D721Med (cell line): Measurements from ENCODE around the gene KCNJ16.

Source experiments
- DNase-seq: peaks from one replicate; pipeline ENCODE4 v3.0.0; 2011; ENCODE audit warnings: low spot score; ENCODE audit not compliant: insufficient read length
- FAIRE-seq: peaks from 2 replicates; lab custom pipeline; 2011; peaks lifted over from hg19 to GRCh38; lab: Jason Lieb, UNC
- CTCF ChIP-seq: IDR thresholded peaks from 2 replicates; pipeline ENCODE4 v1.5.1; 2012; ENCODE audit warnings: mild to moderate bottlenecking, control low read depth; ENCODE audit not compliant: insufficient read depth; ENCODE audit errors: missing control alignments

Gene KCNJ16

DNA sequence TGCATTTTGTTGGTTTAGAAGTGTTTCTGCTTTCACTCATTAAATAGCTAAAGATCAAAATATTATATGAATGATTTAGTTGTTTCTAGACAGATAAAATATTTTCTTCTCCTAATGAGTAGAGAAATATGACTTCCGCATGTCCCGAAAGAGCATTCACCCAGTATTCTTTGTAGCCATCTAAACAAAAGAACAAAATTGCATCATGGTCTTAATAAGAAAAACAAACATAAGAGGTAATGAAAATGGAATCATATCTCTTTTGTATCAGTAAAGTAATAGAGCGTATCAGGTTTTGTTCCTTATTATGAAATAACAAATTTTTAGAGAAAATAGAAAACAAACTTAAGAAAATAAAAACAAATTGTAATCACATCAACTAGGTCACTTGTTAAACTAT is 78.2 kb downstream of the KCNJ16 start:
- TF ChIP-seq CTCF: no peak
- FAIRE-seq: no peak
- no peak for DNase-seq

GRCh38 chr17:70157151-70157550 is 82.1 kb downstream of the KCNJ16 start:
- TF ChIP-seq CTCF: no peak
- FAIRE-seq (no peak), DNase-seq (no peak)

DNA sequence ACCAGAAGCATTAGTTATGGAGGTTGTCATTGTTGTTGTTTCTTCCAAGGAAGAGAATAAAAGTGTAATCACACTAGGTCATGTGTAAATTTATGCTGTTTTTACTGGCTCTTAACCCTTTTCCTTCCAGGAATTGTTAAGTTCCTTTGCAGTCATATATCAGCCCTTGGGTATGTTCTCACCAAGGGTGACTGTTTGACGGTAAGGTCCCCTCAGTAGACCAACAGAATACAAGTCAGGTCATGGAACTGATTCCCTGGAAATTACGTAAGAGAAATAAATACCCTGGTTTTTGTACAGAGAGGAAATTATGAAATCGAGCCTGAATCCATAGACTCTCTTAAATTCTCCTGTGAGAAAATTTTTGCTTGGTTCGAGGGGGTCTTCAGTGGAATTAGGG is 83.2 kb downstream of the KCNJ16 start:
- TF ChIP-seq CTCF: no peak
- no peak for DNase-seq
- FAIRE-seq: no peak

- FAIRE-seq (no peak), DNase-seq (no peak)
- no peak for TF ChIP-seq CTCF
Measured at GRCh38 chr17:70158591-70158990, 83.6 kb downstream of the KCNJ16 start.

GRCh38 chr17:70159980-70160379 is 85.0 kb downstream of the KCNJ16 start:
- no peak for TF ChIP-seq CTCF
- DNase-seq (no peak), FAIRE-seq (no peak)

GRCh38 chr17:70161519-70161918 is 86.5 kb downstream of the KCNJ16 start:
- FAIRE-seq: no peak
- DNase-seq: no peak
- no peak for TF ChIP-seq CTCF

DNA sequence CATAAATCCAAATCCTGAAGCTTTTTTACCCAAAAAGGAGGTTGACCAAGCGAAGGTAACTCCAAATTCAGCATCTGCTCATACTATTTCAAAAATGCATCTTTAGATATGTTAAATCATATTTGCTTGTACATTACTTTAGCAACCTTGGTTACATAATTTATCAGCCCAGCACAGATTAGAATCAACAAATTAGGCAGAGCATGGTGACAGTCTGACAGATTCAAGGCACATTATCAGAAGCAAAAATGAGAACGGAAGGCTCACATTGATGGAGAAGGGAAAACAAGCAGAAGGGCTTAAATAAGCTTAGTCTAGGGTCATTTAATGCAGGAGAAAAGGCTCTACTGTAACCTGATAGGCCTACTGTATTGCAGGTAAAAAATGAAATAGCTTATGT is 90.4 kb downstream of the KCNJ16 start:
- DNase-seq: no peak
- no peak for FAIRE-seq
- TF ChIP-seq CTCF: no peak
